GM18909 (cell line): ENCODE results near the gene TRERF1.
"Not testable (repeated sequence)": the region's sequence is repeated elsewhere in the genome, so short reads cannot be mapped to it uniquely, and the experiment has no call there.

ENCODE experiments used
- ATAC-seq: cut with Tn5 transposase; IDR thresholded peaks from one replicate; pipeline ENCODE4 v1.9.1; 2021; ENCODE audit warnings: mild to moderate bottlenecking; ENCODE audit not compliant: unreplicated experiment, poor library complexity

TRERF1 gene

DNA sequence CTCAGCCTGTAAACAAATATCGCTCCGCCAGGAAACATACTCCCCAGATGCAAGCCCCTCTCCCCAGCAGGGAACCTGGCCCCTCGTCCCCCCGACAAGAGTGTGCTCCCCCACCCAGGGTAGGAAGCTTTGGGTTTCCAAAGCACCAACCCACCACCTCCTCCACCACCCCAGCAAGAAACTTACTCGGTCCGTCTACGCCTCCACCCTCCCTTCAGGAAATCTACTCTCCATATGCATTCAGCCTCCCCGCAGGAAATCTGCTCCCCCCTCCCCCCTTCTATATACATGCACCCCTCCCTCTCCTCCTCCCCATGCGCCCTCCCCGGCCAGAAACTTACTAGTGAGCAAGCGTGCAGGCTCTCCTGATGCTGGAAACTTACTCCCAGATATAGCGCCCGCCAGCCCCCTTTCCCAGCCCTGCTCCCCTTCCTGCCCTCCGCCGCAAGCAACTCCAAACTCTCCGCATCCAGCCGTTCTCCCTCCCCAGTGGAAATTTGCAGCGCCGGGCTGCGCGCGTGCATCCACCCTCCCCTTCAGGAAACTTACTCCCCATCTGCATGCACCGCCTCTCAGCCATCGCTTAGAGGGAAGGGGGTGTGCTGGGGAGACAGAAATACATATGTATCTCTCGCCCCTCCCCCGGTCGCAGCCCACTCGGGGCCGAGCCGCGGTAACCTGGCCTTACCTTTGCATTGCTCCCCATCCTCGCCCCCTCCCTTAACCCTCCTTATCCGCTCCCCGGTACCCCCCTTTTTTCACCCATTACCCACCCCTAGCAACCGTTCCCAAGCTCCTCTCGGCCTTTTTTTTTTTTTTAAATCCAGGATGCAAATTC, at the start of gene TRERF1:
Gene TRERF1, minus strand, starts transcription at position 594 of the 838 bp plus-strand sequence. CDS start 182,336 bp downstream, outside the sequence.
- ATAC-seq = peak; percentile 39

DNA sequence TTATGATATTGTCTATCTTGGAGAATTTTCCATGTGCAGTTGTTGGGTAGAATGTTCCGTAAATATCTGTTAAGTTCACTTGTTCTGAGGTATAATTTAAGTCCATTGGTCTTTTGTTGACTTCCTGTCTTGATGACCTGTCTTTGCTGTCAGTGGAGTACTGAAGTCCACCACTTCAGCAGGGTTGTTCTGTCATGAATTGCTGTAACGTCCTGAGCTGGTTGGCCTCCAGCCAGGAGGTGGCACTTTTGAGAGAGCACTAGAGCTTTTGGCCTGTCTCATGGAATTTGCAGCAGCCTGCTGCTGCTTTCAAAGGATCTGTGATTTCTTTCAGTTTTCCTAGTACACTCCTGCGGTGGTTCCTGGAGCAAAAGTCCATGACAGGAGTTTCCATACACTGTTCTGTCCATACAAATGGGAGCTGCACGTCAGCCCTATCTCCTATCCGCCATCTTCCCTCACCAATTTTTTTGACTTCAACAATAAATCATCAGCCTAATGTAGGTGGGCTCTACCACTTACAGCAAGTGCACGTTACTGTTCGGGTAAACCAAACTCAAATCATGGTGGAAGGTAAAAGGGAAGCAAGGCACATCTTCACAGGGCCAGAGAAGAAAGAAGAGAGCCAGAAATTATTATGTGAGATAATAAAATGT, 46.9 kb upstream of the TRERF1 start:
- no peak for ATAC-seq

DNA sequence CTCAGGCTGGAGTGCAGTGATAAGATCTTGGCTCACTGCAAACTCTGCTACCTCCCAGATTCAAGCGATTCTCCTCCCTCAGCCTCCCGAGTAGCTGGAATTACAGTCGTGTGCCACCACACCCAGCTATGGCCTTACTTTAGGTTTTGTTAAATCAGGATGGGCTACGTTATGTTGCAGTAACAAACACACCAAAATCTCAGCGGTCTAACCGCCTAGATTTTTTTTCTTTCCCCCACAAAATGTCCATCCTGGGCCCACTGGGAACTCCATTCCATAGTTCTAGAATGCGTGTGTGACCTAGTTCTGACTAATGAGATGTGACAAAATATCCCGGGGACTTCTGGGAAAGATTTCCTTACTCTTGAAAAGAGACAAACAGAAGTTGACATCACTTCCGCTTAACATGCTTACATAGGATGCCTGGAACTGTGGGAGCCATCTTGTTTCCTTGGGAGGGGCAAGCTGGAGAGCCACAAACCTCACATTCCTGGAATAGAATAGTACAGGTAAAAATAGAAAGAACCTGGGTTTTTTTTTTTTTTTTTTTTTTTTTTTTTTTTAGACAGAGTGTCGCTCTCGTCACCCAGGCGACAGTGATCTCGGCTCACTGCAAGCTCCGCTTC, 42.3 kb upstream of the TRERF1 start:
- no peak for ATAC-seq

DNA sequence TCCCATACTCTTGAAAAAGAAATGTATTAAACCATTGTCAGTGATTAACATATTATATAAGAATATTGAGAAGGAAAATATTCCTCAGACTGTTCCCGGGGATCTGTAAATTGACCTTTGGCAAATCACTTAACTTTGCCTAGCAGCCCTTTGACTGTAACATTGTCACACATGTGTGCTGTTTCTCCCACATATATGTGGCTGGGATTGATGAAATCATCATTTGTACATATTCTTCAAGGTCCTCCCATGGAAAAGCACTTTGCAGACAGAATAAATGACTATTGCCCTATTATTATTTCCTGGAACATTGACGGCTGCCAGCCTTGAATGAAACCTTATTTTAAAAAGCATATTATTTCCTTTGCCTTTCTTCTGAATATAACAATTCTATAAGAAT, 36.4 kb upstream of the TRERF1 start:
- ATAC-seq = no peak

GRCh38 chr6:42484261-42484660, 32.5 kb upstream of the TRERF1 start:
- no peak for ATAC-seq

- no peak for ATAC-seq
These were observed 30.4 kb upstream of the TRERF1 start for GRCh38 chr6:42482174-42482573.

DNA sequence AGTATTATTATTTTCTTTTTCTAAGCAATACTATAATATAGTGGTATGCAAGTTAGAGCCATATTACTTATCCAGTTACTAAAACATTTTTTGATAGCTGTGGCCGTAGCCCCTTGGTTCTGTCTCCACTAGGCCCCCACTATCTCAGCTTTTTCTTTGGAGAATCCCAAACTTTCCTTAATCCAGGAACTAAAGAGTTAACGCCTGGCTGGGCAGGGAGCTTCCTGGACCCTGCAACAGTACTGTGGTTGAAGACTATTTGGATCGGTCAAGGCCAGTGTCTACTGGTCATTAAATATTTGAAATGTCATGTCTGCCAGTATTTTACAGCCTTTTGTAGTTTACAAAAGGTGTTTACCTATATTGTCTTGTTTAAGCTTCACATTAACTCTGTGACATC, 20.0 kb upstream of the TRERF1 start:
- no peak for ATAC-seq

- no peak for ATAC-seq
These were observed 19.4 kb upstream of the TRERF1 start for GRCh38 chr6:42471142-42471541.

DNA sequence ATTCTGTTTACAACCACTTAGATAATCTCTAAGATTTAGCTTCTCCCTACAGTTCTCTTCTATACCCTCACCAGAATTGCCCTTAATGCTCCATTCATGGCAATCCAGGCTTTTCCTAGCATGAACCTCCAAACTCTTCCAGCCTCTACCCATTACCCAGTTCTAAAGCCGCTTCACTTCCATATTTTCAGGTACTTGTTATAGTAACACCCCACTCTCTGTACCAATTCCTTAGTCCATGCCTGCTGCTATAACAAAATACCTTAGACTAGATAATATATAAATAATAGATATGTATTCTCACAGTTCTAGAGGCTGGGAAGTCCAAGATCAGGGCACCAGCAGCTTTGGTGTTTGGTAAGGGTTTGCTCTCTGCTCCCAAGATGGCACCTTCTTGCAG, 16.5 kb upstream of the TRERF1 start:
- no peak for ATAC-seq

DNA sequence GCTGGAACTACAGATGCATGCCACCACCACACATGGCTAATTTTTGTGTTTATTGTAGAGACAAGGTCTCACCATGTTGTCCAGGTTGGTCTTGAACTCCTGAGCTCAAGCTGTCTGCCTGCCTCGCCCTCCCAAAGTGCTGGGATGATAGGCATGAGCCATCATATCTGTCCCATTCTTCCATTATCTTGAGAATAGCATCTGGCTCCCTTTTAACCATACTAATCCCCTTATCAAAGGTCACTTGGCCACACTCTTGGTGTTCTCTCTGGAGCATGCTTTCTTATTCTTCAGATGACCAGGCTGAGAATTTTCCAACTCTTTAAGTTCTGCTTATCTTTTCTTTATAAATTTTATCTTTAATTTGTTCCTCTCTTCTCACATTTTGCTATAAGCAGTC, 15.9 kb upstream of the TRERF1 start:
- ATAC-seq = no peak

GRCh38 chr6:42466470-42466869, 14.7 kb upstream of the TRERF1 start:
- not testable (repeated sequence) for ATAC-seq

- ATAC-seq = no peak
These were observed 10.8 kb upstream of the TRERF1 start for GRCh38 chr6:42462474-42462972.

- no peak for ATAC-seq
These were observed 9.2 kb upstream of the TRERF1 start for GRCh38 chr6:42460883-42461282.

- no peak for ATAC-seq
These were observed 8.2 kb upstream of the TRERF1 start for GRCh38 chr6:42459888-42460287.

DNA sequence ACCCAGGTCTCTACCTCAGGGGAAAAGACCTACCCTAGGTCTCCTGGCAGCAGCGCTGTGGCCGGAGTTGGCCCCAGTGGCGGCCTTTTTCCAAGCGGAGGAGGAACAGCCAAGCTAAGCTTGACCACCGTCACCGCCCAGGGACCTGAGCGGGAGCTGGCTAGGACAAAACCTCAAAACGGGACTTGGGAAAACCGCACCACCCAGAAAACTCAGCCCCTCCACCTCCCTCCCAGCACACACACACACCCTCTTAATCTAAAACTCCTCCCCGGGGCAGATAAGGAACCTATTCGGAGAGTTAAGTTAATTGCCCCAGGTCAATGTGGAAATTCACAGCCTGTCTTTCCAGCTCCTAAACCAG, 2.7 kb upstream of the TRERF1 start:
- no peak for ATAC-seq

DNA sequence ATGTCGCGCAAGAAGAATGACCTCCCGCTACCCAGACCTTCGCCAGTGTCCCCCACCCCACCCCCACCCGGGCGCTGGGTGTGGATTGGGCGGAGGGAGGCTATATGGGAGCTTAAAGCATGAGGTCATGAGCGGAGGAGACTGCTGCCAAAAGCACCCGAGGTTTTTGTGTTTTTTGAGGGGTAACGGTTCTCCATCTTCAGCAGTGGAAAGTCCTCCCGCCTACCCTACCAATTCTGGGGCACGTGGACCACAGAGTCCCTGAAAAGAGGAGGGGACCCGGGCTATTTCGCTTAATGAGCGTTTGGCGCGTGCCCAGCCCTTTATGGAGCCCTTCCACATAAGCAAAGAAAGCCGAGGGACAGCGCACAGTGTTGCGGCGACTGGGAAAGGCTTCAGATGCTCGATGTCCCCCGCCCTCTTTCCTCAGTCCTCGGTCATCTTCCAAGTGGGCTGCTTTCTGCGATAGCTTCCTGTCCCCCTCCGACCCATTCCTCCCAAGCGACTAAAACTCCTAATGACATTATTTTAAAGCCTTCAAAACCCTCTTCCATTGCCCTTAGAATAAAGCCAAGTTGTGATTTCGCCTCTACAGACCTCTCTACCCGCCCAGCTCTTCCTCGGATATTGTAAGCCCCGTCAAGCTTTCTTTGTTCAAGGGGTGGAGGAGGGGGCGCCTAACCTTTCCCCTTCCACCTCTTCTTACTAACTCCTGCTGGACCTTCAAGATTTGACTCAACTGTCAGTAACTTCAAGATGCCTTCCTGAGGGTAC, 2.1 kb upstream of the TRERF1 start:
- no peak for ATAC-seq

GRCh38 chr6:42453031-42453653, 1.4 kb upstream of the TRERF1 start:
- ATAC-seq = peak; percentile 55

- ATAC-seq = peak; percentile 36
These were observed 675 bp upstream of the TRERF1 start for GRCh38 chr6:42452171-42453030.
